ENCODE results near the gene SMR3A. TPM values are rescaled to one million over a fixed set of nuclear protein-coding genes. Genes with fewer than 3 reads are reported as not detected.

SMR3A gene
- total RNA-seq, 1 experiment from 2014 or later, result not detected

- in situ Hi-C loops (cut with HindIII; ENCODE audit: low pct_unique_long_range_greater_than_20kb, low sequenced_read_pairs), result no loop called here
- ATAC-seq (no peak), DNase-seq (ENCODE audit: low read depth, low spot score) (no peak)
- H3K27ac ChIP-seq (ENCODE audit: low read length), result no peak overlapping the region
- no peaks in the 10 kb centered on the region for H3K27me3 ChIP-seq (ENCODE audit: control insufficient read depth, insufficient read depth, low read length)
- no TSS peak for BruUV-seq (replicated peaks)
- H3K36me3 ChIP-seq (ENCODE audit: control insufficient read depth, insufficient read depth, low read length), result no peaks in the 10 kb centered on the region; the same call in 1 of the 2 replicates
- H3K4me3 ChIP-seq (ENCODE audit: low read depth in 2 of 2, low read length in 2 of 2), result no peak overlapping the region
- TF ChIP-seq TCF7L2 (IDR thresholded peaks at IDR 0.05; ENCODE audit: low read depth, low read length) (no peak), POLR2AphosphoS5 (IDR thresholded peaks at IDR 0.05; ENCODE audit: low read depth, low read length) (no peak), SIN3A (IDR thresholded peaks at IDR 0.05; ENCODE audit: borderline replicate concordance, insufficient read depth, low read depth, low read length) (no peak), REST (IDR thresholded peaks at IDR 0.05; ENCODE audit: insufficient read depth in 1 of 2, low read depth in 2 of 2, low read length in 1 of 2) (no peak)
- TF ChIP-seq, protein P1, sequence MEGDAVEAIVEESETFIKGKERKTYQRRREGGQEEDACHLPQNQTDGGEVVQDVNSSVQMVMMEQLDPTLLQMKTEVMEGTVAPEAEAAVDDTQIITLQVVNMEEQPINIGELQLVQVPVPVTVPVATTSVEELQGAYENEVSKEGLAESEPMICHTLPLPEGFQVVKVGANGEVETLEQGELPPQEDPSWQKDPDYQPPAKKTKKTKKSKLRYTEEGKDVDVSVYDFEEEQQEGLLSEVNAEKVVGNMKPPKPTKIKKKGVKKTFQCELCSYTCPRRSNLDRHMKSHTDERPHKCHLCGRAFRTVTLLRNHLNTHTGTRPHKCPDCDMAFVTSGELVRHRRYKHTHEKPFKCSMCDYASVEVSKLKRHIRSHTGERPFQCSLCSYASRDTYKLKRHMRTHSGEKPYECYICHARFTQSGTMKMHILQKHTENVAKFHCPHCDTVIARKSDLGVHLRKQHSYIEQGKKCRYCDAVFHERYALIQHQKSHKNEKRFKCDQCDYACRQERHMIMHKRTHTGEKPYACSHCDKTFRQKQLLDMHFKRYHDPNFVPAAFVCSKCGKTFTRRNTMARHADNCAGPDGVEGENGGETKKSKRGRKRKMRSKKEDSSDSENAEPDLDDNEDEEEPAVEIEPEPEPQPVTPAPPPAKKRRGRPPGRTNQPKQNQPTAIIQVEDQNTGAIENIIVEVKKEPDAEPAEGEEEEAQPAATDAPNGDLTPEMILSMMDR (IDR thresholded peaks at IDR 0.05), result no peak
- ChIA-PET POLR2A (no interaction called here), CTCF (no interaction called here)
- no peaks in the 10 kb centered on the region for H3K4me1 ChIP-seq (ENCODE audit: control insufficient read depth, insufficient read depth, low read length)
- H3K9me3 ChIP-seq (ENCODE audit: control insufficient read depth, insufficient read depth, low read depth, low read length), result no peaks in the 10 kb centered on the region
- intact Hi-C loops (cut with micrococcal nuclease; ENCODE audit: unreplicated experiment), result no loop called here
Observed at GRCh38 chr4:70359115-70359661, 1.4 kb upstream of the SMR3A start.

GRCh38 chr4:70364002-70364401 lies 3.4 kb downstream of the SMR3A start:
- TF ChIP-seq TCF7L2 (IDR thresholded peaks at IDR 0.05; ENCODE audit: low read depth, low read length) (no peak), POLR2AphosphoS5 (IDR thresholded peaks at IDR 0.05; ENCODE audit: low read depth, low read length) (no peak), SIN3A (IDR thresholded peaks at IDR 0.05; ENCODE audit: borderline replicate concordance, insufficient read depth, low read depth, low read length) (no peak)
- Histone ChIP-seq H3K36me3 (ENCODE audit: control insufficient read depth, insufficient read depth, low read length) (no peaks in the 10 kb centered on the region; the same call in 1 of the 2 replicates), H3K27ac (ENCODE audit: low read length) (no peak overlapping the region), H3K4me1 (ENCODE audit: control insufficient read depth, insufficient read depth, low read length) (no peaks in the 10 kb centered on the region), H3K27me3 (ENCODE audit: control insufficient read depth, insufficient read depth, low read length) (no peaks in the 10 kb centered on the region), H3K4me3 (ENCODE audit: low read depth in 2 of 2, low read length in 2 of 2) (no peak overlapping the region), H3K9me3 (ENCODE audit: control insufficient read depth, insufficient read depth, low read depth, low read length) (no peaks in the 10 kb centered on the region)
- in situ Hi-C loops (cut with HindIII; ENCODE audit: low pct_unique_long_range_greater_than_20kb, low sequenced_read_pairs) (no loop called here), intact Hi-C loops (cut with micrococcal nuclease; ENCODE audit: unreplicated experiment) (no loop called here)
- CTCF ChIA-PET, result no interaction called here
- no peak for ATAC-seq
- POLR2A ChIA-PET, result no interaction called here
- BruUV-seq (replicated peaks), result no TSS peak
- DNase-seq (ENCODE audit: low read depth, low spot score), result no peak

GRCh38 chr4:70365479-70365878 lies 4.9 kb downstream of the SMR3A start:
- CTCF ChIA-PET, result no interaction called here
- no peaks in the 10 kb centered on the region for H3K4me1 ChIP-seq (ENCODE audit: control insufficient read depth, insufficient read depth, low read length)

More at GRCh38 chr4:70365479-70365878, 4.9 kb downstream of the SMR3A start:
- TF ChIP-seq TCF7L2 (IDR thresholded peaks at IDR 0.05; ENCODE audit: low read depth, low read length) (no peak), SIN3A (IDR thresholded peaks at IDR 0.05; ENCODE audit: borderline replicate concordance, insufficient read depth, low read depth, low read length) (no peak), REST (IDR thresholded peaks at IDR 0.05; ENCODE audit: insufficient read depth in 1 of 2, low read depth in 2 of 2, low read length in 1 of 2) (no peak), POLR2AphosphoS5 (IDR thresholded peaks at IDR 0.05; ENCODE audit: low read depth, low read length) (no peak)
- TF ChIP-seq, protein P1 (IDR thresholded peaks at IDR 0.05), result no peak
- ATAC-seq, result no peak
- H3K9me3 ChIP-seq (ENCODE audit: control insufficient read depth, insufficient read depth, low read depth, low read length), result no peaks in the 10 kb centered on the region
- no TSS peak for BruUV-seq (replicated peaks)
- intact Hi-C loops (cut with micrococcal nuclease; ENCODE audit: unreplicated experiment), result no loop called here
- H3K27ac ChIP-seq (ENCODE audit: low read length), result no peak overlapping the region
- DNase-seq (ENCODE audit: low read depth, low spot score), result no peak
- POLR2A ChIA-PET, result no interaction called here
- in situ Hi-C loops (cut with HindIII; ENCODE audit: low pct_unique_long_range_greater_than_20kb, low sequenced_read_pairs), result no loop called here
- no peaks in the 10 kb centered on the region for H3K27me3 ChIP-seq (ENCODE audit: control insufficient read depth, insufficient read depth, low read length)
- H3K36me3 ChIP-seq (ENCODE audit: control insufficient read depth, insufficient read depth, low read length), result no peaks in the 10 kb centered on the region; the same call in 1 of the 2 replicates
- H3K4me3 ChIP-seq (ENCODE audit: low read depth in 2 of 2, low read length in 2 of 2), result no peak overlapping the region

Measured in Panc1 (cell line).